GM21526 (cell line): ENCODE data around the gene SPATA9.
"Not testable (repeated sequence)": the region's sequence is repeated elsewhere in the genome, so short reads cannot be mapped to it uniquely, and the experiment has no call there.

Experiments used
- ATAC-seq: cut with Tn5 transposase; IDR thresholded peaks from one replicate; pipeline ENCODE4 v1.9.1; 2021; ENCODE audit warnings: moderate library complexity; ENCODE audit not compliant: unreplicated experiment, low FRiP score

Gene SPATA9

DNA sequence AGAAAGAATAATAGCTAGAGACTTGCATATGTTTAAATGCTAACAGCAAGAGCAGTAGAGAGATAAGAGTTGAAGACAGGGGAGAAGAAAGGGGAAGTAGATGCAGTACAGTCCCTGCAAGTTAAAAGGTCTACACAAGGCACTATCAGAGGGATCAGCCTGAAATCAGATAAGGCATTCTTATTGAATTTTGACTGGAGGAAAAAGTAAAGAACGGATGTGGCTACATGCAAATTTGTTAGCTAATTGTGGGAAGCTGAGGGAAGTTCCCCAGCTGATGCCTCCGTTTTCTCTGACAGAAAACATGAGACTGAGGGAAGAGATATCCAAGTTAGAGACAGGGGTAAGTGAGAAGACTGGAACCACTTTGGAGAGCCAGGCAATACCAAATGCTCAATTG, 35.4 kb upstream of the SPATA9 start:
- peak; percentile 91 for ATAC-seq

DNA sequence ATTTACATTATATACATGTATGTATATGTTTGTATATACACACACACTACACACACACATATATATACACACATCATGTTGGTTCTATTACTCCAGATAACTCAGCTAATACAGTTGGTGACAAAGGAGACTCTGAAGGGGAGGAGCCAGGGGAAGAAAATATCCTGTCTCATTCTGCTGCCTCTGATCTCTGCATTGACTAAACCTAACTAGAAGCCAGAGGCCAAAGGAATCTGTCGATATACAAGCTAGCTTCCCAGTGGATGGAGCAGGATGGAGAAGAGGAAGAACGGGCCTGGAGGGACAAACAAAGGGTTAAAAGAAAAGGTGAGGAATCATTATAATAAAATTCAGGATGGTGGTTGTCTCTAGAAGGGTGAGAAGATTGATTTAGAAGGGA, 34.6 kb upstream of the SPATA9 start:
- no peak for ATAC-seq

DNA sequence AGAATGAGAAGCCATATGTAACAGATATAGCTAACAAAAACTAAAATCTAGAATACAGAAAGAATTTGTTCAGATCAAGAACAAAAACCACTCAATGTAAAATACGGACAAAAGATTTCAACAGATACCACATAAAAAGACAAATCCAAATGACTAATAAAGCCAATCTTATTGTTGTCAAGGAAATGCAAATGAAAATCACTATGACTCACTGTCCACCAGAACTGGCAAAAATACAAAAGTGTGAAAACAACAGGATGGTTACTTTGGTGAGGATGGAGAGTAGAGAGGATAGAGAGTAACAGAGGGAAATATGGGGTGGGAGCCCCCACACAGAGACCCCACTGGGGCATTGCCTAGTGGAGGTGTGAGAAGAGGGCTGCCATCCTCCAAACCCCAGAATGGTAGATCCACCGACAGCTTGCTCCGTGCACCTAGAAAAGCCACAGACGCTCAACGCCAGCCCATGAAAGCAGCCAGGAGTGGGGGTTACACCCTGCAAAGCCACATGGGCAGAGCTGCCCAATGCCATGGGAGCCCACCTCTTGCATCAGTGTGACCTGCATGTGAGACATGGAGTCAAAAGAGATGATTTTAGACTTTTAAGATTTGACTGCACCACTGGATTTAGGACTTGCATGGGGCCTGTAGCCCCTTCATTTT, 33.1 kb upstream of the SPATA9 start:
- no peak for ATAC-seq

DNA sequence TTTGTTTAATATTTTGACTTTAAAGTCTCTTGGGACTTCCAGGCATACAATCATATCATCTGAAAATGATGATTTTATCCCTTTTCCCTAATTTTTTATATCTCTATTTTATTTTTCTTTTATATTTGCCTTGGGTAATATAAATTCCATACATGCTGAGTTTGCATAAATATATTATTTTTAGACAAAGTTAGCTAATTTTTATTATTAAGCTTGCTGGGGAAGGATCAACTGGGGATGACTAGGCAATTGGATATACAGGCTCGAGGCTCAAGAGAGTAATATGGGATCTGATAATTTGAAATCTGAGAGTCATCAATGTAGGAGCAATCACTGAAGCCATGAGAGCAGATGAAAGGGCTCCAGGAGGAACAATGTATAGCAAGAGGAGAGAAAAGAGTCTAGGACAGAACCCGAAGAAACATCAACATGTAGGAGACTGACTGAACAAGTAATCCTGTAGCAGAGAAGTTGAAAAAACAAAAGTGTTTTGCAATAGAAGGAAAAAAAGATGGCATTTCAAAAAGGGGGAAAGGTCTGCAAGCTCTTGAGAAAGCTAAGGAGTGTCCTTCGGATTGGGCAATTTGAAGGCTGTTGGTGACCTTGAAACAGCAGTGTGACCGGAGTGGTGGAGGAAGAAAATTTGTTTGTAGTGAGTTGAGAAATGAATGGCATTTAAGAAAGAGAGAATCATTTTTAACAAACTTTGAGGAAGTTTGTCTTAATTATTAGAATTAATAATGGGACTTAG, 31.3 kb upstream of the SPATA9 start:
- no peak for ATAC-seq

DNA sequence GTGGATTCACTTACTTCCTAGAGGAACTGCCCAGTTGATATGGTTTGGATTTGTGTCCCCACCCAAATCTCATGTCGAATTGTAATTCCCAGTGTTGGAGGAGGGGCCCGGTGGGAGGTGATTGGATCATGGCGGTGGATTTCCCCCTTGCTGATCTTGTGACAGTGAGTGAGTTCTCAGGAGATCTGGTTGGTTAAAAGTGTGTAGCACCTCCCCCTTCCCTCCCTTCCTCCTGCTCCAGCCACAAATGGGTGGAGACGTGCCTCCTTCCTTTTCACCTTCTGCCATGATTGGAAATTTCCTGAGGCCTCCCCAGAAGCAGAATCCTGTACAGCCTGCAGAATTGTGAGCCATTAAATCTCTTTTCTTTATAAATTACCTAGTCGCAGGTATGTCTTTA, 30.5 kb upstream of the SPATA9 start:
- not testable (repeated sequence) for ATAC-seq

DNA sequence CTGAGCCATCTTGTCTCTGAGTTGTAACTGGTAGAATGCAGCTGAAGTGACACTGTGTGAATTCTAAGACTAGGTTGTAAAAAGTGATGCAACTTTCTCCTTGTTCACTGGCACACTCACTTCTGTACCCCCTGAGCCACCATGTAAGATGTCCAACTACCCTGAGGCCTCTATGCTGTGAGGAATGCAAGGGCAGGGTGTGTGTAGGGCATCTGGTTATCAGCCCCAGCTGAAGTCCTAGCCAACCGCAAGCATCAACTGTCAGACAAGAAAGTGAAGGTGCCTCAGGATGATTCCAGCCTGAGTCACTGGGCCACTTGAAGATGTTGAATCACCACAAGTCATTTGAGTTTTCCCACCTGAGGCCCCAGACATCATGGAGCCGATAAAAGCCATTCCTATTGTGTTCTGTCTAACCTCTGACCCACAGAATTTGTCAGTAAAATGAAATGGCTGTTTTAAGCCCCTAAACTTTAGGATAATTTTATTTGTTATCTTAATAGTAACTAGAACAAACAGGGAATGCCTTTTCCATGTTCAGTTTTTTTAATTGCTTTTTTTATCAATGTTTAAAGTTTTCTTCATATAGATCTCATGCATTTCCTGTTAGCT, 29.7 kb upstream of the SPATA9 start:
- ATAC-seq: no peak

DNA sequence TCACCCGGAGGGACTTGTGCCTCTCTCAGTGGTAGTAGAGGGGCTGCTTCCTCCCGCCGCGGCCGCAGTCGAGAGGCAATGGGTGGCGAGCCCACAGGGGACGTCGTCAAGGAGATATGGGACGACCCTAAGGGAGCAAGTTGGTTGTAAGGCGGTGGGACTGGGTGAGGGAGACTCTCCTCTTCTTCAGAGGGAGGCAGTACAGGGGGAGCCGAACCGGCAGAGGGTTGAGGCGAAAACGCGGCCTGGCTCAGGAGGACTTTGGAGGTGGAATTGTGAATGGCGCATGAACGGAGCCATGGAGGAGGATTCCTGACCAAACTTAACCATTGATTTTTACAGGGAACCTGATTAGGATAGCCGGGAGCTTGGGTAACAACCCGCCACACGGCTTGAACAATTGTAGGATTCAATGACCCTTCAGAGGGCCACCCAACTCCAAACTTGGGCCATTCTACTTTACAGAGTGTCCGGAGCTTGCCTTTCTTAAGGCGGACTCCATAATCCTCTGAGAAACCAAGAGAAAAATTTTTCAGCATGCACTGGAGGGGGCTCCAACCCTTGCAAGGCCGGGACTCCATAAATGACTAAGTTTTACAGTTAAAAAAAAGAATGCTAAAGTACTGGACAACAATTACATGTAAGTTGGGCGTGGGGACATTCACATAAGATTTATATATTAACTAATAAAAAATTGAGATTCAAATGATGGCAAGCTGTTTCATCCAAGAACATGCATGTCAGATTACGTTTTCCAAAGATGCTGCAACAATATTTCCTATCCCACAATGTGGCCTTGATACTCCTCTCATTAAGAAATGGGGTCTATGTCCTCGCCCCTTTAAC, 28.9 kb upstream of the SPATA9 start:
- ATAC-seq: no peak

DNA sequence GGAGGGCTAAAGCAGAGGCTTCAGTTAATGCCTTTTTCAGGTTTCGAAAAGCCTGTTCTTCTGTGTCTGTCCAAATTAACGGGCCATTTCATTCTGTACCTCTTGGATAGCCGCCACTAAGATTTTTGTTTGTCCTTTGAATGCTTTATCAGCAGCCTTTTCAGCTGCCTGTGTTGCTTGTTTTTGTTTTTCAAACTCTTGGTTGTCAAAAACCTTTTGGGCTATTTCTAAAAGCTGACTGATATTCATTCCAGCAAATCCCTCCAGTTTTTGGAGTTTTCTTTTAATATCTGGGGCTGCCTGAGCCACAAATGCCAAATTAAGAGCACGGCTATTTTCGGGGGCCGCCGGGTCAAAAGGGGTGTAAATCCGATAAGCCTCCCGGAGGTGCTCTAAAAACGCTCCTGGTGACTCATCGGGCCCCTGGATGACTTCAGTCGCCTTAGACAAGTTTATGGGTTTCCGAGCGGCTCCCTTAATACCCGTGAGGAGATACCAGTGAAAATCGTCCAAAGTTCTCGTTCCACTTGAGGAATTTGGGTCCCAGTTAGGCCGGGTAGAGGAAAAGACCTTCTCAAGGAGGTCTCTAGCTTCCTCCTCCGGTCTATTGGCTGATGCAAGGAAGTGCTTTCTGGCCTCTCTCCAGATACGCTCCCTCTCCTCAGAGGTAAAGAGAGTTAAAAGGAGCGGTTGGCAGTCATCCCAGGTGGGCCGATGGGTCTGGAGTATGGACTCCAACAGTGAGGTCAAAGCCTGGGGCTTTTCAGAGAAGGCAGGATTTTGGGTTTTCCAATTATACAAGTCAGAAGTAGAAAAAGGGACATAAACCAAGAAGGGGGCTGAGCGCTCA, 28.1 kb upstream of the SPATA9 start:
- not testable (repeated sequence) for ATAC-seq

DNA sequence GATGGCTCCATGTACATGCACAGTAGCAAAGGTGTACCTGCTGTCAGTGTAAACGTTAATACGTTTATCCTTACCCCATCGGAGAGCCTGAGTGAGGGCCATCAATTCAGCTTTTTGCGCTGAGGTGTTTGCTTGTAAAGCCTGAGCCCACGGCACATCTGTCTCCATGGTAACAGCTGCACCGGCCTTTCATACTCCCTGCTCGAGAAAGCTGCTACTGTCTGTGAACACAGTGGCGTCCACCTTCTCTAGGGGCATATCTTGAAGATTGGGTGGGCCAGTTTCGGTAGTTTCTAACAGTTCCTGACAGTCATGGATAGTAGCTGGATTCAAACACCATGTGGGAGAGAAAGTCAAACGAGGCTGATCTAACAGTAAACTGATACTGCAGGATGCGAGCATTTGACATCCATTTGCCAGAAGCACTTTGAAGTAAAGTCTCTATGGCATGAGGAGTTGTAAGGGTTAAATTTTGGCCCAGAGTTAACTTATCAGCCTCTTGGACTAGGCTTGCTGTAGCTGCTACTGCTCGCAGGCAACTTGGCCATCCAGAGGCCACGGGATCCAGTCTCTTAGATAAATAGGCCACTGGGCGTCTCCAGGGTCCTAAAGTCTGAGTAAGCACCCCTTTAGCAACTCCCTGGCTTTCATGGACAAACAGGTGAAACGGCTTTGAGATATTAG, 27.3 kb upstream of the SPATA9 start:
- no peak for ATAC-seq

DNA sequence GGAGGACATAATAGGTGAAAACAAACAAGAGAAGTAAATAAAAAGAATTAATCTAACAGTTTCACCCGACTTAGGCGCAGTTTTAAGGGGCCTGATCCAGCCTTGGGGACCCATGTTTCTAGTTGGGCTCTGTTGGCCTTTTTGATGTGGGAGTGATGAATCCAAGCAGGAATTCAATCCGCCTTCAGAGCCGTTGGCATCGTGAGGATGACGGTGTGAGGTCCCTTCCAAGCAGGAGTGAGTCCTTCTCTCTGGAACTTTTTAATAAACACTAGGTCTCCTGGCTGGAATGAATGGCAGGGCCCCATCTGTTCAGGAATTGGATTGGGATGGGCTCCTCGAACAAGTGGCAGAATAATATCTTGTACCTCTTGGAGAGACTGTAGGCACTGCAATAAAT, 26.1 kb upstream of the SPATA9 start:
- ATAC-seq: no peak

DNA sequence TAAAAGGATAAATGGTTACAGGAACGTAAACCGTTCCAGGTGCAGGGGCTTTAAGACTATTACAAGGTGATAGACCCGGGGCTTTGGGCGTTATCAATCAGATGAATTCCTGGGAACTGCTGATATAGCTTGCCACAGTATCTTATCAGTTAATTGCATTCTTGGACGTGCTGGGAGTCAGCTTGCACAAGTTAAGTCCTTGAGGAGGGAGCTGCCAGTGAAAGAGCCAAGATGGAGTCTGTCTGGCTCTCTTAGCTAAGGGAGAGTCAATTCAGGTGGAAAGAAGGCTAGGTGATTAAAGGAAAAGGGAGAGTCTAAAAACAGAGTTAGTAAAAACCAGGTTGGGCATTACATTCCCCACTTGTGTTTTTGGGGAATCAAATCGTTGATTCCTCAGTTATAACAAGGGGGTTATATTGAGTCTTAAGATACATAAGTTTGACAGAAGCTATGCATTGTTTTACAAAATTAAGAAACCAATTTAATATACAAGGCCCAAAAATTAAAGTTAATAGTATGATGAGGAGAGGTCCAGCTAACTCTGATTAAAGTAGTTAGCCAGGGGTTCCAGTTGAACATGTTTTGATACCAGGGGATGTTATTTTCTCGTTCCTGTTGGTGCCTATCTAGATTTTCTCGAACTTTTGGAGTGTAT, 24.9 kb upstream of the SPATA9 start:
- ATAC-seq: not testable (repeated sequence)

DNA sequence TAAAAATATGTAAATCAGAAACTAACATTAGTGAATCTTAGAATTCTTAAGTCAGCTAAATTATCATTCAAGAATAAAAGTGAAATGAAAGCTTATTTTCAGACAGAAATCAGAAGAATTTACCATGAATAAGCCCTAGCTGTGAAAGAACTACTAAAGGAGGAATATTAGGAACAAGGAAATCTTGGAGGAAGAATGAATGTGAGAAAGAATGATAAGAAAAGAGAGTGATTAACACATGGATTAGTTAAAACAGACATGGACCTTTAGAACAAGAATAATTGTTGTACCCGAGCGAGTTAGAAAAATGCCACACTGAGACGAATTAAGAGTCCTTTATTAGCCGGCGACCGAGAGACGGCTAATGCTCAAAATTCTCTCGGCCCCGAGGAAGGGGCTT, 24.3 kb upstream of the SPATA9 start:
- ATAC-seq: no peak

DNA sequence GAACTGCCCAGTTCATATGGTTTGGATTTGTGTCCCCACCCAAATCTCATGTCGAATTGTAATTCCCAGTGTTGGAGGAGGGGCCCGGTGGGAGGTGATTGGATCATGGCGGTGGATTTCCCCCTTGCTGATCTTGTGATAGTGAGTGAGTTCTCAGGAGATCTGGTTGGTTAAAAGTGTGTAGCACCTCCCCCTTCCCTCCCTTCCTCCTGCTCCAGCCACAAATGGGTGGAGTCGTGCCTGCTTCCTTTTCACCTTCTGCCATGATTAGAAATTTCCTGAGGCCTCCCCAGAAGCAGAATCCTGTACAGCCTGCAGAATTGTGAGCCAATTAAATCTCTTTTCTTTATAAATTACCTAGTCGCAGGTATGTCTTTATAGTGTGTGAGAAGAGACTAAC, 23.4 kb upstream of the SPATA9 start:
- not testable (repeated sequence) for ATAC-seq

DNA sequence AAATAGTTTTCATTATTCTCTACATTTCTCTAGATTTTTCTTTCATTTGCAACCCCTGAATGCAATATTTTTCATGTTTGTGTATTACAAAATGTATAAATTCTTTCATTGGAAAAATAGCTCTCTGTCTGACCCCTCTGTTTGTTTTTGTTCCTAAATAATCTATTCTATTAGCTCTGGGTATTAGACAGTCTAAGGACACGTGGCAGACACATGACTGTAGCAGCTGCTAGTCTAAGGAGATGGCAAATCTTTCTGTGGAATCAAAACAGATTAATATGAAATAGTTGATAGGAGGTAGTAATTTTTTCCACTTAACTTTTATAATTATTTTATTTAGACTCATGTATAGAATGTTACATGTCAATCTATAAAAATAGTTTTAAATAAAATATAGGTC, 21.4 kb upstream of the SPATA9 start:
- ATAC-seq: no peak

DNA sequence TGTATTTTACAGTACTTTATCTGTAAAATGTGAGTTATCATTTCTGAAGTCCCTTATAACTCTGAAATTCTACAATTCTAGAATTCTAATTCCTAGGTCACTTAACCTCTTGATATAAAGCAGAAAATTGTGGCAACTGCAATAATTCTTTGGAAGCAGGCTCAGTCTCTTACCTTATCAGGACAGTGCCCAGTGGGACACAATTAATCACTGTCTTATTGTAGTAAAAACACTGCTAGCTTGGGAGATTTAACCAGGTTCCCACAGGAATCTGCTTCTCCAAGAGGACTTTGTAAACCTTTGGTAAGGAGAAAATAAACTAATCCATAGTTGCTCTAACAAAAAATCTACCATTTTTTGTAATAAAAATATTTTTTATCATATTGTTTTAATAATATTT, 18.3 kb upstream of the SPATA9 start:
- ATAC-seq: no peak

DNA sequence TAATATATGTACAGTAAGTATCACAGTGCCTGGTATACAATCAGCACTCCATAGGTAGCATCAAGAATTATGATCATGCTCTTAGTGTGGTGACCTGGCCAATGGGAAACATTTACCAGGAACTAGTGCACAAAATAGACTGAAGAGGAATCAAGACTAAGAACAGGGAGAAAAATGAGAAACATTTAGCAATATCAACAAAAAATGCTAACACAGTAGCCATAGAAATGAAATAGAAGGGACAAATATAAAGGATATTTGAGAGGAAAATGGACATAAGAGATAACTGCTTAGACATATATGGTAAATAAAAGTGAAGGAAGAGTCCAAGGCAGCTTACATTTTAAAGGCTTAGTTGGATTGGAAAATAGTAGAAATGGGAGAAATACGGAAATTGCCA, 16.5 kb upstream of the SPATA9 start:
- no peak for ATAC-seq

DNA sequence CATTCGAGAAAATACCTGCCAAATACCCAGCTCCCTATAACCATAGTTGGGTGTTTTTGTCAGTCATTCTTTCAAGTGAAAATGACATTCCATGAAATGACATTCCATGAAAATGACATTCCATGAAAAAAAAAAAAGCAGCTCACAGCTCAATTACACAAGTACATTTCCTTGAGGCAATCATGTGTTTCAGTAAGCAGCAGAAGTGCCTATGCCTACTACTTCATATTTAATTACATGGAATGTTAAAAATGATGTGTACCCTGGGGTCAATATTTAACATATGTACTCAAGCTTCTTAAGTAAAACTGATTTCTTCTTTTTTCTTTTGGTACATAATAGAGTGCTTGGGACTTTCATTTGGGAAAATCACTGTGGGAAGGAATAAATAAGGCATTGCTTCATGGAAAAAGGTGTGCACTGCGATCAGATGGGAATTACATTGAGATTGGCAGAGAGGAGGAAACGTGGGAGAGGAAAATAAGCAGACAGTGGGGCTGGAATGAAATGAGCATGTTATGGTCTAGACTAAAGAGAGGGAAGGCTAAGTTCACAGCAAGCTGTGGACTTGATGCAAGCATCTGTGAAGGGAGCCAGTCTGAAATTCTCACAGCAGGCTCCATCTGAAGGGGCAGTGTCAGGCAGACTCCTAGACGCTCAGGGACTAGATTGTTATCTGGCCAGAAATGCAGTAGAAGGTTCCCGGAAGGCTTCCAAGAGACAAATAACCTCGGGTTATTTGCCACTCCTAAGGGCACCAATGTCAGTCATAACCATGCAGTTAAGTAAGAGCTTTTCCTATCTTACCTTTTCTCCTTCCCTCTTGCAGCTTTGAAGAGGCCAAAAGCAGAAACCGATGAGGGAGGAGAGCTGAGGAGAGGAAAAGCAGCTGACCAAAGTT, 15.2 kb upstream of the SPATA9 start:
- no peak for ATAC-seq

DNA sequence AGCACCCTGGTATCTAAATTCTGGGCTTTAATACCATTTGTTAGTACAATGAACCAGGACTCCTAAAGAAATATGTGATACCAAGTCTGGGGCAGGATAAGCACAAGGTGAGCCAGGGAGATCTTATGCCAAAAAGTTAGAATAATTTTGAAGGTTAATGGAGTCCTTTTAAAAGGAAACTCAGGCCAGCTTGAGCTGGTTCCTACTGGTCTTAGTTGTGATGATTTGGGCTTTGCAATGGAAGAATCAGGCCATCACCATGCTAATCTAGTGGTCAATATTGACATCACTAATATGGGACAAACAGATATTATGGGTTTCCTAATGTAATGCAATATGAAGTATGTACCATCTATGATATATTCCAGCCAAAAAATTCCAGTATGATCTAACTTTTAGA, 7.5 kb upstream of the SPATA9 start:
- no peak for ATAC-seq
